HepG2 (cell line): ENCODE results near the gene AMHR2. TPM values are rescaled to one million over a fixed set of nuclear protein-coding genes. Genes with fewer than 3 reads are reported as not detected.

Experiments used
- CC2D1A ChIP-seq: sonication (generic); formaldehyde crosslinking; IDR thresholded peaks from 2 replicates; pipeline ENCODE4 v1.8.1; 2023; ENCODE audit warnings: mild to moderate bottlenecking, missing genetic modification reagents
- CENPBD1 ChIP-seq: sonication (generic); formaldehyde crosslinking; IDR thresholded peaks from 2 replicates; pipeline ENCODE4 v1.8.0; 2022; ENCODE audit warnings: missing genetic modification reagents, low read depth, mild to moderate bottlenecking, borderline replicate concordance
- CHCHD3 ChIP-seq: sonication (generic); formaldehyde crosslinking; IDR thresholded peaks from 2 replicates; pipeline ENCODE4 v1.8.0; 2022; ENCODE audit warnings: mild to moderate bottlenecking, missing genetic modification reagents, moderate library complexity
- GZF1 ChIP-seq: sonication (generic); formaldehyde crosslinking; IDR thresholded peaks from 2 replicates; pipeline ENCODE4 v1.5.1; 2020; ENCODE audit warnings: mild to moderate bottlenecking, missing genetic modification reagents
- HMGA1 ChIP-seq: sonication (generic); formaldehyde crosslinking; conservative IDR thresholded peaks from 2 replicates; pipeline ENCODE4 v1.4.0; 2020; ENCODE audit warnings: missing genetic modification reagents
- HNF4G ChIP-seq, 2 experiments: sonication (generic) in 1 of 2; formaldehyde crosslinking in 1 of 2; IDR thresholded peaks; 2 replicates each; pipeline versions ENCODE4 v1.4.0 to v1.6.1; 2011 to 2020; ENCODE audit warnings: borderline replicate concordance in 2 of 2, low read depth in 2 of 2, mild to moderate bottlenecking in 2 of 2, low read length in 1 of 2, missing genetic modification reagents in 1 of 2, moderate library complexity in 1 of 2
- HNRNPLL ChIP-seq: fragments of 200-400 bp; formaldehyde crosslinking; IDR thresholded peaks from 2 replicates; pipeline ENCODE4 v1.6.1; 2017; ENCODE audit warnings: mild to moderate bottlenecking, low read depth, low read length; ENCODE audit not compliant: poor library complexity, severe bottlenecking
- KDM4B ChIP-seq: sonication (generic); formaldehyde crosslinking; IDR thresholded peaks from 2 replicates; pipeline ENCODE4 v1.4.0; 2020; ENCODE audit warnings: missing genetic modification reagents
- MED1 ChIP-seq: sonication (generic); formaldehyde crosslinking; IDR thresholded peaks from 2 replicates; pipeline ENCODE4 v1.4.0; 2020; ENCODE audit warnings: missing genetic modification reagents
- MXI1 ChIP-seq: IDR thresholded peaks from 3 replicates; pipeline ENCODE4 v1.6.1; 2012; ENCODE audit warnings: low read depth, low read length, inconsistent platforms, borderline replicate concordance
- NFE2L2 ChIP-seq: fragments of 150-350 bp; IDR thresholded peaks from 2 replicates; pipeline ENCODE4 v1.6.1; 2014; ENCODE audit warnings: low read length
- NRL ChIP-seq: sonication (generic); formaldehyde crosslinking; IDR thresholded peaks from 2 replicates; pipeline ENCODE4 v1.5.0; 2020; ENCODE audit warnings: missing genetic modification reagents, mild to moderate bottlenecking, moderate library complexity, borderline replicate concordance
- PHB2 ChIP-seq: fragments of 450-650 bp; IDR thresholded peaks from 2 replicates; pipeline ENCODE4 v1.6.1; 2018; ENCODE audit not compliant: partially characterized antibody
- PITX1 ChIP-seq: sonication (generic); formaldehyde crosslinking; IDR thresholded peaks from 2 replicates; pipeline ENCODE4 v1.5.1; 2020; ENCODE audit warnings: mild to moderate bottlenecking, missing genetic modification reagents
- SIX1 ChIP-seq: sonication (generic); formaldehyde crosslinking; IDR thresholded peaks from 2 replicates; pipeline ENCODE4 v1.4.0; 2020; ENCODE audit warnings: missing genetic modification reagents, borderline replicate concordance
- SUZ12 ChIP-seq: fragments of 150-350 bp; IDR thresholded peaks from 2 replicates; pipeline ENCODE4 v1.6.1; 2014; ENCODE audit warnings: low read depth, low read length
- TBX2 ChIP-seq: sonication (generic); formaldehyde crosslinking; IDR thresholded peaks from 2 replicates; pipeline ENCODE4 v1.5.0; 2020; ENCODE audit warnings: missing genetic modification reagents, mild to moderate bottlenecking, borderline replicate concordance
- ZNF331 ChIP-seq: sonication (generic); formaldehyde crosslinking; IDR thresholded peaks from 2 replicates; pipeline ENCODE4 v1.4.0; 2020; ENCODE audit warnings: missing genetic modification reagents
- ZNF546 ChIP-seq: sonication (generic); formaldehyde crosslinking; conservative IDR thresholded peaks from 2 replicates; pipeline ENCODE4 v1.8.1; 2023; ENCODE audit warnings: mild to moderate bottlenecking, missing genetic modification reagents
- ZNF772 ChIP-seq: sonication (generic); formaldehyde crosslinking; IDR thresholded peaks from 2 replicates; pipeline ENCODE4 v1.5.0; 2020; ENCODE audit warnings: mild to moderate bottlenecking, missing genetic modification reagents
- polyA plus RNA-seq, 8 experiments: library from polyadenylated mRNA; depleted of rRNA in 3 of 8; stranded (reverse) in 7 of 8; unstranded in 1 of 8; fragments of >200 nt; fragmentation: Illumina TruSeq in 4 of 8; extraction: Trizol in 4 of 8; gene quantifications; 2 replicates each; pipeline versions ENCODE4 v1.2.1 to v1.2.3, GENCODE V29; 2011 to 2016; ENCODE audit warnings: low read depth in 4 of 8, missing spikeins in 1 of 8, mixed read lengths in 1 of 8; ENCODE audit not compliant: insufficient read depth in 1 of 8
- total RNA-seq, 5 experiments: library from RNA; depleted of rRNA; stranded (reverse); fragments of >200 nt; fragmentation: Illumina TruSeq; extraction: Trizol; gene quantifications; 2 replicates each; pipeline ENCODE4 v1.2.3, GENCODE V29; 2016; ENCODE audit warnings: low read depth in 1 of 5
- TF ChIP-seq, protein P1 (sequence below): sonication (generic); formaldehyde crosslinking; IDR thresholded peaks from 2 replicates; pipeline ENCODE4 v1.4.0; 2020; ENCODE audit warnings: mild to moderate bottlenecking, missing genetic modification reagents
- TF ChIP-seq, protein P2 (sequence below): sonication (generic); formaldehyde crosslinking; IDR thresholded peaks from 2 replicates; pipeline ENCODE4 v1.4.0; 2020; ENCODE audit warnings: mild to moderate bottlenecking, missing genetic modification reagents
- TF ChIP-seq, protein P3 (sequence below): sonication (generic); formaldehyde crosslinking; conservative IDR thresholded peaks from 2 replicates; pipeline ENCODE4 v1.8.0; 2022; ENCODE audit warnings: missing genetic modification reagents

The AMHR2 gene
- total and polyA plus RNA-seq, 2 of the 13 experiments (the other 11 are each of a cell fraction or from before 2014, with no cell fraction given): 0.24 to 0.58 TPM

DNA sequence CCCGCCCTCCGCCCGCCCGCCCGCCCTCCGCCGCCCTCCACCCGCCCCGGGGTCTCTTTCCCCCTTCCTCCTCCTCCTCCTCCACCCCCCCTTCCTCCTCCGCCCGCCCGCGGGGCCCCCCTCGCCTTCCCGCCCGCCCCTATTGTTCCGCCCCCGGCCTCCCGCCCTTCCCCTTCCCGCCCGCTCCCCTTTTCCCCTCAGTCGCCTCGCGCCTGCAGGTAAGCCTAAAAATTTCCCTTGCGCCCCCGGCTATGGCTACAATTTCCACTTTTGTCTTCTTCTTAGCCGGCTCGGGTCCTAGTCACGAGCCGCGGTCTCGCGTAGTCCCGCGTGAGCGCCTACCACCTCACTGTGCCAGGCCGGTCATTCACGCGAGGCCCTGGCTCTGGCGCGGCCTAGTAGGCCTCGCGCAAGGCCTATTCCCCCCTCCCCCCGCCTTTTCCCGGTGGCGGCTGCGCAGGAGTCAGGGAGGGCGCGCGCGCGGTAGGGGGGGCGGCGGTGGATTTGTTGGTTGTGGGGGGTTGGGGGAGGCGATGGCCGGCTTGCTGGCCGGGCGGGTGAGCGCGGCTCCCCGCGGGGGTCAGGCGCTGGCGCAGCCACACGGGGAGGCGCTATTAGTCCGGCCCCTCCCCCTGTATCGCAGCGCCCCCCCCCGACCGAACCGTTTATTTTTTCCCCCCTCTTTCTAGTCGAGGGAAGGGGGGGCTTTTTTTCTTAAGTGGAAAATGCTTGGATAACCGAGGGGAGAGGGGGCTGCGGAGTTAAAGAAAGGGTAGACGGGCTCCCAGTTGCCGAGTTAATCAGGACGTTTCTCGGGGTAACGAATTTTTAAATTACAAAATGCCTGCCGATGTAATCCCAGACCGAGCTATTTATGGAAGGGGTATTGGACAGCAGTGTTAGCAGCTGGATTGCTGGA lies 28.8 kb downstream of the AMHR2 start (continued):
- TF ChIP-seq SUZ12 (no peak), ZNF772 (CRISPR knock-in tag) (no peak), KDM4B (CRISPR knock-in tag) (0 out of 2 replicates have a peak, but pooled peaks have one; percentile 42), CHCHD3 (CRISPR knock-in tag) (no peak), ZNF546 (CRISPR knock-in tag) (no peak), GZF1 (CRISPR knock-in tag) (peak; percentile 49; the same call in 1 of the 2 replicates), HMGA1 (no peak), PHB2 (no peak), MXI1 (no peak; the same call in 2 of the 3 replicates), PITX1 (CRISPR knock-in tag) (peak; percentile 65; the same call in 1 of the 2 replicates), TBX2 (CRISPR knock-in tag) (no peak), CC2D1A (CRISPR knock-in tag) (no peak), NRL (CRISPR knock-in tag) (peak; percentile 43; the same call in 1 of the 2 replicates), NFE2L2 (no peak), HNRNPLL (no peak), MED1 (no peak), HNF4G (IDR thresholded peaks at IDR 0.05; ENCODE audit: borderline replicate concordance, low read depth, low read length) (no peak), HNF4G (CRISPR knock-in tag; IDR thresholded peaks at IDR 0.05; ENCODE audit: borderline replicate concordance, low read depth) (no peak), CENPBD1 (CRISPR knock-in tag) (no peak), ZNF331 (CRISPR knock-in tag) (peak; percentile 25; the same call in 1 of the 2 replicates), SIX1 (CRISPR knock-in tag) (no peak)
- TF ChIP-seq, protein P1, sequence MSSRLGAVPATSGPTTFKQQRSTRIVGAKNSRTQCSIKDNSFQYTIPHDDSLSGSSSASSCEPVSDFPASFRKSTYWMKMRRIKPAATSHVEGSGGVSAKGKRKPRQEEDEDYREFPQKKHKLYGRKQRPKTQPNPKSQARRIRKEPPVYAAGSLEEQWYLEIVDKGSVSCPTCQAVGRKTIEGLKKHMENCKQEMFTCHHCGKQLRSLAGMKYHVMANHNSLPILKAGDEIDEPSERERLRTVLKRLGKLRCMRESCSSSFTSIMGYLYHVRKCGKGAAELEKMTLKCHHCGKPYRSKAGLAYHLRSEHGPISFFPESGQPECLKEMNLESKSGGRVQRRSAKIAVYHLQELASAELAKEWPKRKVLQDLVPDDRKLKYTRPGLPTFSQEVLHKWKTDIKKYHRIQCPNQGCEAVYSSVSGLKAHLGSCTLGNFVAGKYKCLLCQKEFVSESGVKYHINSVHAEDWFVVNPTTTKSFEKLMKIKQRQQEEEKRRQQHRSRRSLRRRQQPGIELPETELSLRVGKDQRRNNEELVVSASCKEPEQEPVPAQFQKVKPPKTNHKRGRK (CRISPR knock-in tag): no peak
- TF ChIP-seq, protein P2, sequence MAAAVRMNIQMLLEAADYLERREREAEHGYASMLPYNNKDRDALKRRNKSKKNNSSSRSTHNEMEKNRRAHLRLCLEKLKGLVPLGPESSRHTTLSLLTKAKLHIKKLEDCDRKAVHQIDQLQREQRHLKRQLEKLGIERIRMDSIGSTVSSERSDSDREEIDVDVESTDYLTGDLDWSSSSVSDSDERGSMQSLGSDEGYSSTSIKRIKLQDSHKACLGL (CRISPR knock-in tag): peak; percentile 69
- TF ChIP-seq, protein P3, sequence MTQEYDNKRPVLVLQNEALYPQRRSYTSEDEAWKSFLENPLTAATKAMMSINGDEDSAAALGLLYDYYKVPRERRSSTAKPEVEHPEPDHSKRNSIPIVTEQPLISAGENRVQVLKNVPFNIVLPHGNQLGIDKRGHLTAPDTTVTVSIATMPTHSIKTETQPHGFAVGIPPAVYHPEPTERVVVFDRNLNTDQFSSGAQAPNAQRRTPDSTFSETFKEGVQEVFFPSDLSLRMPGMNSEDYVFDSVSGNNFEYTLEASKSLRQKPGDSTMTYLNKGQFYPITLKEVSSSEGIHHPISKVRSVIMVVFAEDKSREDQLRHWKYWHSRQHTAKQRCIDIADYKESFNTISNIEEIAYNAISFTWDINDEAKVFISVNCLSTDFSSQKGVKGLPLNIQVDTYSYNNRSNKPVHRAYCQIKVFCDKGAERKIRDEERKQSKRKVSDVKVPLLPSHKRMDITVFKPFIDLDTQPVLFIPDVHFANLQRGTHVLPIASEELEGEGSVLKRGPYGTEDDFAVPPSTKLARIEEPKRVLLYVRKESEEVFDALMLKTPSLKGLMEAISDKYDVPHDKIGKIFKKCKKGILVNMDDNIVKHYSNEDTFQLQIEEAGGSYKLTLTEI (CRISPR knock-in tag): no peak
